GM06990 (cell line): Measurements from ENCODE around the gene TRABD2A.

Experiments
- DNase-seq: peaks from one replicate; pipeline ENCODE4 v3.0.0-alpha.2; 2011; ENCODE audit not compliant: insufficient read length; ENCODE audit errors: extremely low read depth
- H3K27me3 ChIP-seq: replicated peaks from 2 replicates; pipeline ENCODE4 v1.6.0; 2011; ENCODE audit warnings: low read length; ENCODE audit not compliant: control insufficient read depth, insufficient read depth
- H3K36me3 ChIP-seq: 2 replicates; pipeline ENCODE4 v1.5.1; 2011; ENCODE audit warnings: low read length; ENCODE audit not compliant: control insufficient read depth, insufficient read depth
- H3K4me3 ChIP-seq: replicated peaks from 2 replicates; pipeline ENCODE4 v1.5.1; 2011; ENCODE audit warnings: low read depth, mild to moderate bottlenecking, control low read depth, low read length
- TF ChIP-seq, protein P1 (sequence below): IDR thresholded peaks from 2 replicates; pipeline ENCODE4 v1.5.1; 2011; ENCODE audit warnings: low read length, control low read depth, mild to moderate bottlenecking, inconsistent platforms; ENCODE audit not compliant: insufficient read depth, poor library complexity, severe bottlenecking

The TRABD2A gene

DNA sequence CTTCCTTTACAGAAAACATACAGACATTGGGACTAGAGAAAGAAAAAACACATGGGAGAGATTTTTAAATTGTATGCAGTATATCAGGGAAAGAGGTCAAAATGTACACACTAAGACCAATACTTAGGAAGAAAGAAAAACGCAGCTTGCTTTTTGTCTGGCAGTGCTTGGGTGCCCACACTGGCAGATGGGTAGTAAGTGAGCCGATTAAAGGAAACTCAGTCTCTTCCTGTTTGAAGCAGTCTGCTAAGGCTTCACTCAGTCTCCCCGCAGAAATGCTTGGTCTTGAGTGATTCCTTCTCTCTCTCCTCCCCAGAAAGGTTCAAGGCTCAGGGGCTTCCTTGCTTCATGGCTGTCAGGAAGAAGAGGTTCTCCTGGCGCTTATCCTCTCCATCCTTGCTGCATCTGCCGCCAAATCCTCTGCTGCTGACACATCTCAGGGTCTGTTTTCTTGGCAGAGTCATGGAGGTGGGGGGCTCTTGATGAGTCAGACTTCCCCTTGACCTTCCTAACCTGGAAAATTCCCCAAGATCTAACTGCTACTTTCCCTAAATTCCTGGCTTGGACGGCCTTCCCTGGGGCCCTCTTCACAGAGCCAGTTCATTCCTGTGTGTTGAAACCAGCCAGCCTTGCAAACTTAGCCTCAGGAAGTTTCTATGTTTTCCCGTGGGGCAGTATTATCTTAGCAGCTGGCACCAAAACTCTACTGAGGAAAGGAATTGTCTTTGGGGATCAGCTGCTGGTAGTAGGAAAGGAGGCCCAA lies 14.1 kb upstream of the TRABD2A start:
- H3K36me3 ChIP-seq: no peaks in the 10 kb centered on the region
- H3K4me3 ChIP-seq: no peak overlapping the region
- H3K27me3 ChIP-seq: no peaks in the 10 kb centered on the region
- DNase-seq: no peak
- TF ChIP-seq, protein P1, sequence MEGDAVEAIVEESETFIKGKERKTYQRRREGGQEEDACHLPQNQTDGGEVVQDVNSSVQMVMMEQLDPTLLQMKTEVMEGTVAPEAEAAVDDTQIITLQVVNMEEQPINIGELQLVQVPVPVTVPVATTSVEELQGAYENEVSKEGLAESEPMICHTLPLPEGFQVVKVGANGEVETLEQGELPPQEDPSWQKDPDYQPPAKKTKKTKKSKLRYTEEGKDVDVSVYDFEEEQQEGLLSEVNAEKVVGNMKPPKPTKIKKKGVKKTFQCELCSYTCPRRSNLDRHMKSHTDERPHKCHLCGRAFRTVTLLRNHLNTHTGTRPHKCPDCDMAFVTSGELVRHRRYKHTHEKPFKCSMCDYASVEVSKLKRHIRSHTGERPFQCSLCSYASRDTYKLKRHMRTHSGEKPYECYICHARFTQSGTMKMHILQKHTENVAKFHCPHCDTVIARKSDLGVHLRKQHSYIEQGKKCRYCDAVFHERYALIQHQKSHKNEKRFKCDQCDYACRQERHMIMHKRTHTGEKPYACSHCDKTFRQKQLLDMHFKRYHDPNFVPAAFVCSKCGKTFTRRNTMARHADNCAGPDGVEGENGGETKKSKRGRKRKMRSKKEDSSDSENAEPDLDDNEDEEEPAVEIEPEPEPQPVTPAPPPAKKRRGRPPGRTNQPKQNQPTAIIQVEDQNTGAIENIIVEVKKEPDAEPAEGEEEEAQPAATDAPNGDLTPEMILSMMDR: no peak

- no peak for DNase-seq
- Histone ChIP-seq H3K27me3 (no peaks in the 10 kb centered on the region), H3K36me3 (no peaks in the 10 kb centered on the region), H3K4me3 (no peak overlapping the region)
- TF ChIP-seq, protein P1: no peak
Observed at GRCh38 chr2:84894131-84894586, 13.3 kb upstream of the TRABD2A start.

DNA sequence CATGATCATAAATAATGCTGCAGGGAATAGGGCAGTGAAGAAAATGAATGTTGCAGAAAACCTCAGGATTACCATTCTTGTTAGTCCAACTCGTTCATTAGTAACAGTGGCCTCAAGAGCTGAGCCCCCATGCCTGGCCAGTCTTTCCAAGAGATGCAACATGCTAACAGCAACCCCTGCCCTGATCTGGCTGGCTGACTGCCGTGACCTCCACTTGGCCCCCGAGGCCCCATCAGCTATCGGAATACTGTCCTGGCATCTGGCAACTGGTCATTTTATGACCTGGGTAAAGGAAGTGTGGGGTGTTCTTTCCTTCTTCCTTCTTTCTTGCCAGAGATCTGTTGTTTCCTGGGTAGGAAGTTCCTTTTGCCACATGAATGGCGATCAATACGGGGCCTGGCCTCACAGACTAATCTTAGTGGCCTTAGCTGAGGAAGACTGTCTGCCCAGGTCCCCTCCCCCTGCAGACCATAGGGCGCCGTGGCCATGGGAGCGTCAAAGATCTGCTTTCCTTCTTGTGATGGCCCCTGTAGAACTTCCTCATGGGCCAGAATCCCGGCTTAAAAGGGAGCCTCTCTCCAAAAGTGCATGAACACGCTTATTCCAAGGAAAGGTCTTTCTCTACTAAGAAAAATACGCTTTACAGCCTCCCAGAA lies 10.6 kb upstream of the TRABD2A start:
- Histone ChIP-seq H3K4me3 (no peak overlapping the region), H3K27me3 (no peaks in the 10 kb centered on the region), H3K36me3 (no peaks in the 10 kb centered on the region)
- TF ChIP-seq, protein P1: no peak
- DNase-seq: no peak

- no peak overlapping the region for H3K4me3 ChIP-seq
- H3K27me3 ChIP-seq: no peaks in the 10 kb centered on the region
- TF ChIP-seq, protein P1: no peak
- H3K36me3 ChIP-seq: no peaks in the 10 kb centered on the region
- no peak for DNase-seq
Observed at GRCh38 chr2:84889332-84889731, 8.4 kb upstream of the TRABD2A start.

GRCh38 chr2:84888401-84889276 lies 7.8 kb upstream of the TRABD2A start:
- Histone ChIP-seq H3K27me3 (no peaks in the 10 kb centered on the region), H3K36me3 (no peaks in the 10 kb centered on the region), H3K4me3 (peak overlapping the region; percentile 39)
- DNase-seq: no peak
- TF ChIP-seq, protein P1: no peak
